Measurements from ENCODE around the gene SMIM38. TPM values are rescaled to one million over a fixed set of nuclear protein-coding genes. Genes with fewer than 3 reads are reported as not detected.

The SMIM38 gene
- total and polyA plus RNA-seq, 11 donors = 0.08 to 0.35 (median 0.15) TPM; not detected in 1

GRCh38 chr11:69123593-69124545, 31.9 kb upstream of the SMIM38 start:
- Histone ChIP-seq H3K4me3 (peak overlapping the region in 1 of 12 donors; percentile 10), H3K27me3 (no peaks in the 10 kb centered on the region), H3K36me3 (no peaks in the 10 kb centered on the region), H3K9me3 (peaks cover 0 to 18% (median 1%) of the 10 kb centered on the region in 12 donors), H3K4me1 (peaks cover 10 to 27% (median 18%) of the 10 kb centered on the region in 12 donors), H3K27ac (peak overlapping the region in 9 of 12 donors; percentile 42 to 75 (median 70))
- intact Hi-C loops (cut with DNase I) = loop anchor here in 5 of 10 donors (5.0 to 10.0 kb wide), 5 partner anchors 161 to 518 kb away; partner anchors contain the start of genes CCND1 (in 2 of the 5) and MYEOV (in 1 of the 5)
- ATAC-seq (peak in 1 of 4 donors; percentile 2), DNase-seq (no peak)
- no peak for TF ChIP-seq POLR2A (IDR thresholded peaks at IDR 0.05)
- TF ChIP-seq CTCF (IDR thresholded peaks at IDR 0.05) = no peak
- 84 to 89% (median 87%) methylated on average over 23 to 27 of the region's 27 CpGs for WGBS, 4 donors

GRCh38 chr11:69125861-69126260, 29.9 kb upstream of the SMIM38 start:
- no peak for TF ChIP-seq CTCF (IDR thresholded peaks at IDR 0.05)
- no peak for TF ChIP-seq POLR2A (IDR thresholded peaks at IDR 0.05)
- no peak overlapping the region for H3K27ac ChIP-seq
- ATAC-seq (no peak), DNase-seq (no peak)
- H3K27me3 ChIP-seq = no peaks in the 10 kb centered on the region
- peaks cover 10 to 33% (median 20%) of the 10 kb centered on the region in 12 donors for H3K4me1 ChIP-seq
- WGBS, 4 donors = 87 to 99% (median 95%) methylated on average over 3 of the region's 3 CpGs
- H3K4me3 ChIP-seq = no peak overlapping the region
- peaks cover 0 to 17% (median 0%) of the 10 kb centered on the region in 12 donors for H3K9me3 ChIP-seq
- intact Hi-C loops (cut with DNase I) = loop anchor here in 3 of 10 donors (5.0 to 10.0 kb wide), 4 partner anchors 86 to 369 kb away; partner anchors contain the start of gene MYEOV (in 1 of the 3)
- H3K36me3 ChIP-seq = no peaks in the 10 kb centered on the region

GRCh38 chr11:69126286-69126685, 29.4 kb upstream of the SMIM38 start:
- Histone ChIP-seq H3K27ac (no peak overlapping the region), H3K27me3 (no peaks in the 10 kb centered on the region), H3K36me3 (no peaks in the 10 kb centered on the region), H3K4me1 (peaks cover 10 to 38% (median 24%) of the 10 kb centered on the region in 12 donors), H3K9me3 (peaks cover 0 to 17% (median 0%) of the 10 kb centered on the region in 12 donors), H3K4me3 (no peak overlapping the region)
- 90 to 95% (median 91%) methylated on average over 12 of the region's 12 CpGs for WGBS, 4 donors
- DNase-seq = no peak
- TF ChIP-seq POLR2A (IDR thresholded peaks at IDR 0.05) (no peak), CTCF (IDR thresholded peaks at IDR 0.05) (no peak)
- intact Hi-C loops (cut with DNase I) = loop anchor here in 3 of 10 donors (5.0 to 10.0 kb wide), 4 partner anchors 86 to 369 kb away; partner anchors contain the start of gene MYEOV (in 1 of the 3)
- ATAC-seq = no peak
